NT2/D1 (cell line): Measurements from ENCODE around the gene SPPL2C.

Experiments used
- YY1 ChIP-seq: IDR thresholded peaks from 2 replicates; pipeline ENCODE4 v1.6.1; 2011; ENCODE audit not compliant: insufficient read length, insufficient read depth
- ZNF274 ChIP-seq: IDR thresholded peaks from 2 replicates; pipeline ENCODE4 v1.6.1; 2011; ENCODE audit warnings: mild to moderate bottlenecking, low read depth, low read length

- TF ChIP-seq YY1 = no peak
- TF ChIP-seq ZNF274 = no peak
Measured at GRCh38 chr17:45852535-45853297, 8.0 kb downstream of the SPPL2C start.
